Omental fat pad (tissue), 4 donors: ENCODE measurements around the gene DOK1. TPM values are rescaled to one million over a fixed set of nuclear protein-coding genes. Genes with fewer than 3 reads are reported as not detected.

Experiments
- ATAC-seq: fragments of 150-250 bp; one replicate; pipeline ENCODE4 v1.9.1; 2016; ENCODE audit warnings: mild to moderate bottlenecking, moderate library complexity; ENCODE audit not compliant: low FRiP score
- DNase-seq: peaks from one replicate; pipeline ENCODE4 v3.0.0-alpha.2; 2019; ENCODE audit warnings: low spot score
- CTCF ChIP-seq, 3 donors: fragments of 450-650 bp; IDR thresholded peaks; one replicate each; pipeline ENCODE4 v1.5.1; 2016 to 2017; ENCODE audit warnings: antibody characterized with exemption in 3 of 3, mild to moderate bottlenecking in 3 of 3, moderate library complexity in 2 of 3
- total RNA-seq, 4 donors: library from RNA; depleted of rRNA; stranded (reverse); fragments of >200 nt; gene quantifications; one replicate each; pipeline ENCODE4 v1.1.0, GENCODE V29; 2016

DOK1 gene
- total RNA-seq, 4 donors from 2014 or later = 16.0 to 39.4 (median 30.5) TPM

GRCh38 chr2:74582184-74582583 is 27.7 kb downstream of the DOK1 start:
- ATAC-seq (no peak), DNase-seq (no peak)
- TF ChIP-seq CTCF (IDR thresholded peaks at IDR 0.05) = no peak

GRCh38 chr2:74583504-74583903 is 29.0 kb downstream of the DOK1 start:
- DNase-seq (no peak), ATAC-seq (no peak)
- TF ChIP-seq CTCF (IDR thresholded peaks at IDR 0.05) = no peak

- TF ChIP-seq CTCF (IDR thresholded peaks at IDR 0.05) = no peak
- ATAC-seq = no peak
- DNase-seq = no peak
Measured at GRCh38 chr2:74584088-74584645, 29.6 kb downstream of the DOK1 start.

GRCh38 chr2:74585406-74586185 is 31.1 kb downstream of the DOK1 start:
- ATAC-seq (no peak), DNase-seq (no peak)
- no peak for TF ChIP-seq CTCF (IDR thresholded peaks at IDR 0.05)

DNA sequence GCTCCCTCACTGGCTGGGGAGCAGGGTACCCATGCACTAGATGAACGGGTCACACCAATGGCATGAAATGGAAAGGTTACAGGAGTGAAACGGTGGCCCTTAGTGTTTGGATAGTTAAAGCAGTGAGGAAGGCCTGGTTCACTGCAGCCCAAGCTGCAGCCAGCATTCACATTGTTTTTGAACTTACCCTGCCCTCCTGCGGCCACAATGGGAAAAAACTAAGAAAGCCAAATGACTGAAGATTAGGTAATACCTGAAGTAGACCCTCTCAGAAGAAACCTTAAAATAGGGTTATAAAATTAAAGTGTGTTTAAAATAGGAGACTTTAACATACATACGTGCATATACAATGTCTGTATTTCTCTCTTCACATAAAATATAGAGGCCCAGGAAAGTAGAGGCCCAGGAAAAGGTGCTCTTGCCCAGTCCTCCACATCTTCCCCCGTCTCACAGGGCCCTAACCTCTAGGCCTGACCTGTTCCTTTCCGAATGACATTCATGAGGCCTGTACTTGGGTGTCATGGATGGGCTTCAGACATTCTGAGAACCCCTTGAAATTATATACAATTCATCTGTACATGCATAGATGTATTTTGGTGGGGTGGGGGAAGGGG is 33.3 kb downstream of the DOK1 start:
- DNase-seq (no peak), ATAC-seq (peak; percentile 73)
- TF ChIP-seq CTCF (IDR thresholded peaks at IDR 0.05) = peak in 1 of 3 donors; percentile 13

GRCh38 chr2:74588664-74589063 is 34.1 kb downstream of the DOK1 start:
- DNase-seq = no peak
- ATAC-seq = no peak
- no peak for TF ChIP-seq CTCF (IDR thresholded peaks at IDR 0.05)
